A673 (cell line): ENCODE measurements around the gene MLIP.

Experiments used
- EZH2 ChIP-seq: fragments of 200-600 bp; sonication (generic); IDR thresholded peaks from 2 replicates; pipeline ENCODE4 v1.6.1; 2017; ENCODE audit warnings: borderline replicate concordance, low read depth, mild to moderate bottlenecking, mixed read lengths, antibody characterized with exemption, low read length; ENCODE audit not compliant: poor library complexity, severe bottlenecking
- TF ChIP-seq, protein P1 (sequence below): fragments of 300-800, 200-600 bp; sonication (generic); conservative IDR thresholded peaks from 2 replicates; pipeline ENCODE4 v1.5.1; 2017; ENCODE audit warnings: low read depth, mild to moderate bottlenecking, antibody characterized with exemption, low read length, moderate library complexity, mixed read lengths

DNA sequence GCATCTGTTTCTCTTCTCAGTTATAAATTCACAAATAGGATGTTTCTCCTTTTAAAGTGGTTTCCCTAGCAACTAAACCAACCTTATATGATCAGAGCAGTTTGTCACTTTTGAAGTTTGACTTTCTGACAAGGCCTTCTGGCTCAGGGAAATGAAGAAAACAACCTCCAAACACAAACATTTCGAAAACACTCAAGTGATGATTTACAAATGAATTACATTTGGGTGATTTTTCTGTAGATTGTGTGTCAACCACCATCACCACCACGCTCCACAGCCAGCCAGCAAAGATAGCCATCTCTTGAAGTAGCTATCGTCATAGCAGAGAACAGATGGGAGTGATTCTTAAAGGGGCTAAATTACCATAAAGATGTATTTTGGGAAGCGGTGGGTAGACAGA lies 16.5 kb upstream of the MLIP start:
- TF ChIP-seq, protein P1, sequence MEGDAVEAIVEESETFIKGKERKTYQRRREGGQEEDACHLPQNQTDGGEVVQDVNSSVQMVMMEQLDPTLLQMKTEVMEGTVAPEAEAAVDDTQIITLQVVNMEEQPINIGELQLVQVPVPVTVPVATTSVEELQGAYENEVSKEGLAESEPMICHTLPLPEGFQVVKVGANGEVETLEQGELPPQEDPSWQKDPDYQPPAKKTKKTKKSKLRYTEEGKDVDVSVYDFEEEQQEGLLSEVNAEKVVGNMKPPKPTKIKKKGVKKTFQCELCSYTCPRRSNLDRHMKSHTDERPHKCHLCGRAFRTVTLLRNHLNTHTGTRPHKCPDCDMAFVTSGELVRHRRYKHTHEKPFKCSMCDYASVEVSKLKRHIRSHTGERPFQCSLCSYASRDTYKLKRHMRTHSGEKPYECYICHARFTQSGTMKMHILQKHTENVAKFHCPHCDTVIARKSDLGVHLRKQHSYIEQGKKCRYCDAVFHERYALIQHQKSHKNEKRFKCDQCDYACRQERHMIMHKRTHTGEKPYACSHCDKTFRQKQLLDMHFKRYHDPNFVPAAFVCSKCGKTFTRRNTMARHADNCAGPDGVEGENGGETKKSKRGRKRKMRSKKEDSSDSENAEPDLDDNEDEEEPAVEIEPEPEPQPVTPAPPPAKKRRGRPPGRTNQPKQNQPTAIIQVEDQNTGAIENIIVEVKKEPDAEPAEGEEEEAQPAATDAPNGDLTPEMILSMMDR: no peak
- no peak for TF ChIP-seq EZH2
